HEK293 (cell line): ENCODE data around the gene INTS6.

Source experiments
- CTCF ChIA-PET: fragments of 350-600 bp; formaldehyde crosslinking; extraction: SDS; loops from one replicate; lab custom pipeline; 2021; ENCODE audit warnings: antibody characterized with exemption; lab: Yijun Ruan, JAX
- POLR2A ChIA-PET: fragments of 300-600 bp; formaldehyde crosslinking; extraction: SDS; loops from one replicate; lab custom pipeline; 2020; ENCODE audit warnings: antibody characterized with exemption, inconsistent platforms; lab: Yijun Ruan, JAX
- H3K27ac ChIP-seq: fragments of 200-500 bp; sonication (Bioruptor generic); 2 replicates; pipeline ENCODE4 v1.5.1; 2014; ENCODE audit warnings: low read depth, low read length, control low read depth, inconsistent platforms; ENCODE audit errors: extremely low read depth
- H3K36me3 ChIP-seq, 2 experiments: fragments of 200-500 bp in 1 of 2; sonication (Bioruptor generic) in 1 of 2; 1 replicate in 1 of 2; 2 replicates in 1 of 2; pipeline ENCODE4 v1.5.1; 2014 to 2017; ENCODE audit warnings: inconsistent platforms in 2 of 2, low read length in 2 of 2; ENCODE audit not compliant: control insufficient read depth in 2 of 2, insufficient read depth in 1 of 2
- H3K4me1 ChIP-seq: fragments of 200-500 bp; sonication (Bioruptor generic); 2 replicates; pipeline ENCODE4 v1.5.1; 2014; ENCODE audit warnings: mild to moderate bottlenecking, low read length, inconsistent platforms; ENCODE audit not compliant: control insufficient read depth, insufficient read depth
- H3K4me3 ChIP-seq: 2 replicates; pipeline ENCODE4 v1.5.1; 2011; ENCODE audit warnings: low read depth, mild to moderate bottlenecking, control low read depth, low read length, moderate library complexity
- H3K9me3 ChIP-seq: fragments of 200-500 bp; sonication (Bioruptor generic); 2 replicates; pipeline ENCODE4 v1.5.1; 2014; ENCODE audit warnings: low read depth, low read length, inconsistent platforms; ENCODE audit not compliant: control insufficient read depth, insufficient read depth
- OSR2 ChIP-seq: fragments of 450-650 bp; formaldehyde crosslinking; IDR thresholded peaks from 2 replicates; pipeline ENCODE4 v1.5.1; 2016; ENCODE audit warnings: missing biosample characterization, missing genetic modification characterization
- ZBTB21 ChIP-seq: fragments of 450-650 bp; formaldehyde crosslinking; IDR thresholded peaks from 2 replicates; pipeline ENCODE4 v1.5.1; 2017; ENCODE audit warnings: missing biosample characterization, missing genetic modification characterization
- ZNF112 ChIP-seq: fragments of 450-650 bp; formaldehyde crosslinking; IDR thresholded peaks from 2 replicates; pipeline ENCODE4 v1.5.0; 2017; ENCODE audit warnings: missing biosample characterization, missing genetic modification characterization
- ZNF366 ChIP-seq: fragments of 450-650 bp; formaldehyde crosslinking; conservative IDR thresholded peaks from 2 replicates; pipeline ENCODE4 v1.5.1; 2016; ENCODE audit warnings: missing biosample characterization, missing genetic modification characterization
- ZNF404 ChIP-seq: fragments of 450-650 bp; formaldehyde crosslinking; IDR thresholded peaks from 2 replicates; pipeline ENCODE4 v1.5.1; 2017; ENCODE audit warnings: missing biosample characterization, missing genetic modification characterization
- ZNF514 ChIP-seq: fragments of 450-650 bp; formaldehyde crosslinking; IDR thresholded peaks from 2 replicates; pipeline ENCODE4 v1.5.1; 2016; ENCODE audit warnings: missing biosample characterization, missing genetic modification characterization
- ZNF530 ChIP-seq: fragments of 450-650 bp; formaldehyde crosslinking; IDR thresholded peaks from 2 replicates; pipeline ENCODE4 v1.5.1; 2016; ENCODE audit warnings: low read depth, missing biosample characterization, missing genetic modification characterization
- ZNF544 ChIP-seq: fragments of 450-650 bp; formaldehyde crosslinking; IDR thresholded peaks from 2 replicates; pipeline ENCODE4 v1.5.0; 2017; ENCODE audit warnings: missing biosample characterization, missing genetic modification characterization
- ZNF549 ChIP-seq: fragments of 450-650 bp; IDR thresholded peaks from 2 replicates; pipeline ENCODE4 v1.5.1; 2018; ENCODE audit warnings: missing biosample characterization, missing genetic modification characterization, mild to moderate bottlenecking, inconsistent platforms, moderate library complexity
- ZNF843 ChIP-seq: fragments of 450-650 bp; formaldehyde crosslinking; IDR thresholded peaks from 2 replicates; pipeline ENCODE4 v1.5.1; 2016; ENCODE audit warnings: missing biosample characterization, missing genetic modification characterization
- TF ChIP-seq, protein P1 (sequence below): fragments of 450-650 bp; formaldehyde crosslinking; IDR thresholded peaks from 2 replicates; pipeline ENCODE4 v1.5.1; 2016; ENCODE audit warnings: missing biosample characterization, missing genetic modification characterization
- TF ChIP-seq, protein P2 (sequence below): fragments of 450-650 bp; formaldehyde crosslinking; IDR thresholded peaks from 2 replicates; pipeline ENCODE4 v1.5.0; 2017; ENCODE audit warnings: missing biosample characterization, missing genetic modification characterization, borderline replicate concordance

Gene INTS6

DNA sequence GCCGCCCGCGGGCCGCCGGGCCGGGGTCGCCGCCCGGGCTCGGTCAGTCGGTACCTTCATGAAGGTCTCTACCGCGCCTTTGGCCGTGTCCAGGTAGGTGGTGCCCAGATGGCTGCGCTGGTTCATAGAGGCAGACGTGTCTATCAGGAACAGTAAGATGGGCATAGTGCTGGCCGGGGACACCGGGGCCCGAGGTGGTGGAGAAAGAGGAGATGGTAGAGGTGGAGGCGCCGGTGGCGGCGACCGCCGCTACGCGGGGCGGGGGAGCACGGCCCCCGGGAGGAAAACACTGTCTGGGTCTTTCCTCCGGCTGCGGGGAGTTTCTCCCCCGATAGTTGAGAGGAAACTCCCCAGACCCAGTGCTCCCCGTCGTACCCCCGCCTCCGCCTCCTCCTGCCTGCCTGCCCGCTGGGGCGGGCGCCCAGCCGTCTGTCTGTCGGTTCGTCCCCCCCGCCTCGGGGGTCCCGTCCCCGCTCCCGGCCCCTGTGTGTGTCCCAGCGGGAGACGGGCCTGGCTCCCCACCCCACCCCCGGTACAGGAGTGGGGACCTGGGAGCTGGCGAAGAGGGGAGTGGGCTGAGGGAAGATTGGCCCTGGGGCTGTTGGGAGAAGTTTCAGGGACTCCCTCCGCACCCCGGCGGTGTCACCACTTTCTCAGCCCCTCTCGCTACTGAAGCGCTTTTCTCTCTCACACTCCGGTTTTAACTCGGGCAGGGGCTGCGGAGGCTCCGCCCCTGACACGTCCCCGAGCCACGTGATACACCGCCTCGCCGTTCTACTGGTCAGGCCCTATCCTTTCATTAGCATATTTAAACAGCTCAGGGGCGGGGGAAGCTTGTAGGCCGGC lies at the start of gene INTS6 (continued):
- TF ChIP-seq ZNF843 (tag by site-specific recombination) = no peak
- TF ChIP-seq, all 188 proteins: peak for 58

DNA sequence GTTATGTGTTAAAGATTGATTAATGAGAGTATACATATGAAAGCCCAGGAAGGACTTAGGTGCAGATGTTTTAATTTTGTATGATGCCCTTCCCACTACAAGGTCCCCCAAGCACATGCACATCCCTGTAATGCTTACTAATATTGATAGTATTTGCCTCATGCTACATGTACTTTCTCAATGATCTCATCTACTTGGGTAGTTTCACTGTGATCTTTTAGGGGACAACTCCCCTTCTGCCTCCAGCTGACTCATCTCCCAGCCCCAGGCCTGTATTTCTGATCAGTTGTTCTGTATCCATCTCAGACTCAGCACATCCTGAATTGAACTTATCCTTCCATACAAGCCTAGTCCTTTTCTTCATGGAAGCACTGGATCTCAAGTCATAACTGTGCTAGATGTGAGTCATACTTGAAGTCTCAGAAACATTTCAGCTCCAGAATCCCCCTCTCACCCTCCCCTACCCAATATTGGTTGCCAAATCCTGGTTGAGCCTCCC lies 49.4 kb upstream of the INTS6 start:
- ChIA-PET POLR2A (no interaction called here), CTCF (no interaction called here)
- H3K4me1 ChIP-seq = no peaks in the 10 kb centered on the region
- no peaks in the 10 kb centered on the region for H3K36me3 ChIP-seq
- no peak overlapping the region for H3K27ac ChIP-seq
- no peak overlapping the region for H3K4me3 ChIP-seq
- TF ChIP-seq, protein P1, sequence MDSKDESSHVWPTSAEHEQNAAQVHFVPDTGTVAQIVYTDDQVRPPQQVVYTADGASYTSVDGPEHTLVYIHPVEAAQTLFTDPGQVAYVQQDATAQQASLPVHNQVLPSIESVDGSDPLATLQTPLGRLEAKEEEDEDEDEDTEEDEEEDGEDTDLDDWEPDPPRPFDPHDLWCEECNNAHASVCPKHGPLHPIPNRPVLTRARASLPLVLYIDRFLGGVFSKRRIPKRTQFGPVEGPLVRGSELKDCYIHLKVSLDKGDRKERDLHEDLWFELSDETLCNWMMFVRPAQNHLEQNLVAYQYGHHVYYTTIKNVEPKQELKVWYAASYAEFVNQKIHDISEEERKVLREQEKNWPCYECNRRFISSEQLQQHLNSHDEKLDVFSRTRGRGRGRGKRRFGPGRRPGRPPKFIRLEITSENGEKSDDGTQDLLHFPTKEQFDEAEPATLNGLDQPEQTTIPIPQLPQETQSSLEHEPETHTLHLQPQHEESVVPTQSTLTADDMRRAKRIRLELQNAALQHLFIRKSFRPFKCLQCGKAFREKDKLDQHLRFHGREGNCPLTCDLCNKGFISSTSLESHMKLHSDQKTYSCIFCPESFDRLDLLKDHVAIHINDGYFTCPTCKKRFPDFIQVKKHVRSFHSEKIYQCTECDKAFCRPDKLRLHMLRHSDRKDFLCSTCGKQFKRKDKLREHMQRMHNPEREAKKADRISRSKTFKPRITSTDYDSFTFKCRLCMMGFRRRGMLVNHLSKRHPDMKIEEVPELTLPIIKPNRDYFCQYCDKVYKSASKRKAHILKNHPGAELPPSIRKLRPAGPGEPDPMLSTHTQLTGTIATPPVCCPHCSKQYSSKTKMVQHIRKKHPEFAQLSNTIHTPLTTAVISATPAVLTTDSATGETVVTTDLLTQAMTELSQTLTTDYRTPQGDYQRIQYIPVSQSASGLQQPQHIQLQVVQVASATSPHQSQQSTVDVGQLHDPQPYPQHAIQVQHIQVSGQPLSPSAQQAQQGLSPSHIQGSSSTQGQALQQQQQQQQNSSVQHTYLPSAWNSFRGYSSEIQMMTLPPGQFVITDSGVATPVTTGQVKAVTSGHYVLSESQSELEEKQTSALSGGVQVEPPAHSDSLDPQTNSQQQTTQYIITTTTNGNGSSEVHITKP = 0 out of 2 replicates have a peak, but pooled peaks have one; percentile 11
- TF ChIP-seq ZNF544 (tag by site-specific recombination) = no peak
- no peaks in the 10 kb centered on the region for H3K9me3 ChIP-seq

DNA sequence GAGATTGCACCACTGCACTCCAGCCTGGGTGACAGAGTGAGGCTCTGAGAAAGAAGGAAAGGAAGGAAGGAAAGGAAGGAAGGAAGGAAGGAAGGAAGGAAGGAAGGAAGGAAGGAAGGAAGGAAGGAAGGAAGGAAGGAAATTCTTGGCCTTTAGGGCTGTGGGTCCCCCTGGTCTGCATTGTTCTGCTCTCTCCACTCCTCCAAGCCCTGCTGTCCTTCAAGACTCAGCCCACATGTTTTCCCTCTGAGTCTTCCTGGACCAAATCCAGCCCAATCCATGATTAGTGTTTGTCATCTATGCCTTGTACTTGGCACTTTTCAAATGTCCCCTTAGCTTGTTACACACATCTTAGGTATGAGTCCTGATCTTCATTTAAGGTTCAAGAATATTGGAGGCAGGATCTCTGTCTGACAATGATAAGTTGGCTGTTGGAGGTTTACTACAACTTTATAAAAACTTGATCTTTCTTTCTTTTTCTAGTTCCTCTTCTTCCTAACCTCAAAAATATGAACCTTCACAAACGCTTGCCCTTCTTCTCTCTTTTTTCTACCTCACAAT lies 48.8 kb upstream of the INTS6 start:
- Histone ChIP-seq H3K4me3 (no peak overlapping the region), H3K36me3 (no peaks in the 10 kb centered on the region), H3K9me3 (no peaks in the 10 kb centered on the region), H3K4me1 (no peaks in the 10 kb centered on the region), H3K27ac (no peak overlapping the region)
- CTCF ChIA-PET = no interaction called here
- TF ChIP-seq ZNF843 (tag by site-specific recombination) (no peak), OSR2 (no peak), ZNF366 (tag by site-specific recombination) (peak; percentile 85)
- TF ChIP-seq, protein P2, sequence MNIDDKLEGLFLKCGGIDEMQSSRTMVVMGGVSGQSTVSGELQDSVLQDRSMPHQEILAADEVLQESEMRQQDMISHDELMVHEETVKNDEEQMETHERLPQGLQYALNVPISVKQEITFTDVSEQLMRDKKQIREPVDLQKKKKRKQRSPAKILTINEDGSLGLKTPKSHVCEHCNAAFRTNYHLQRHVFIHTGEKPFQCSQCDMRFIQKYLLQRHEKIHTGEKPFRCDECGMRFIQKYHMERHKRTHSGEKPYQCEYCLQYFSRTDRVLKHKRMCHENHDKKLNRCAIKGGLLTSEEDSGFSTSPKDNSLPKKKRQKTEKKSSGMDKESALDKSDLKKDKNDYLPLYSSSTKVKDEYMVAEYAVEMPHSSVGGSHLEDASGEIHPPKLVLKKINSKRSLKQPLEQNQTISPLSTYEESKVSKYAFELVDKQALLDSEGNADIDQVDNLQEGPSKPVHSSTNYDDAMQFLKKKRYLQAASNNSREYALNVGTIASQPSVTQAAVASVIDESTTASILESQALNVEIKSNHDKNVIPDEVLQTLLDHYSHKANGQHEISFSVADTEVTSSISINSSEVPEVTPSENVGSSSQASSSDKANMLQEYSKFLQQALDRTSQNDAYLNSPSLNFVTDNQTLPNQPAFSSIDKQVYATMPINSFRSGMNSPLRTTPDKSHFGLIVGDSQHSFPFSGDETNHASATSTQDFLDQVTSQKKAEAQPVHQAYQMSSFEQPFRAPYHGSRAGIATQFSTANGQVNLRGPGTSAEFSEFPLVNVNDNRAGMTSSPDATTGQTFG (tag by site-specific recombination) = no peak
- POLR2A ChIA-PET = no interaction called here

DNA sequence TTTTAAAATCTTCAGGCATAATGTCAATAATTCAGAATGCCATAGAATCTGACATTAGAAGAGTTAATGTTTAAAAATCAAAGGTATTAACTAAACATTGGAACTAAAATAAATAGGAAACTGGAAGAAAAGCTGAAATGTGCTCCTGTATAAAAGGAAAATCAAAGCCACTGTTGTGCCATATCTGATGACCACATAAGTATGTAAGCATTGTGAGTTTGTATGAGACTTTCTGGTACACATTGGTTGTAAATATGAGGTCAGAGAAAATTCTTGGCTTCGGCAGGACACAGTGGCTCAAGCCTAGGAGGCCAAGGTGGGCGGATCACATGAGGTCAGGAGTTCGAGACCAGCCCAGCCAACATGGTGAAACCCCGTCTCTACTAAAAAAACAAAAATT lies 48.3 kb upstream of the INTS6 start:
- H3K36me3 ChIP-seq = no peaks in the 10 kb centered on the region
- no peak overlapping the region for H3K27ac ChIP-seq
- no peaks in the 10 kb centered on the region for H3K4me1 ChIP-seq
- ChIA-PET CTCF (no interaction called here), POLR2A (no interaction called here)
- no peak overlapping the region for H3K4me3 ChIP-seq
- no peaks in the 10 kb centered on the region for H3K9me3 ChIP-seq
- TF ChIP-seq ZNF112 = no peak
- TF ChIP-seq ZNF404 (tag by site-specific recombination) = no peak
- TF ChIP-seq ZNF530 (tag by site-specific recombination) = no peak
- no peak for TF ChIP-seq ZNF549 (tag by site-specific recombination)
- no peak for TF ChIP-seq ZNF514 (tag by site-specific recombination)
- no peak for TF ChIP-seq ZBTB21 (tag by site-specific recombination)
